Temporal lobe (tissue), 1 donor: ENCODE measurements around the gene RHOJ. TPM values are rescaled to one million over a fixed set of nuclear protein-coding genes. Genes with fewer than 3 reads are reported as not detected.

ENCODE experiments used
- total RNA-seq: library from RNA; depleted of rRNA; stranded (reverse); fragments of >200 nt; gene quantifications from one replicate; pipeline ENCODE4 v1.2.3, GENCODE V29; 2014

The RHOJ gene
- total RNA-seq, 1 donor from 2014 or later: 5.9 TPM

Other genes with a start within 250 kb of the RHOJ start
- 20.9 TPM for gene KCNH5, start 159.0 kb upstream of the RHOJ start, total RNA-seq
- not detected for gene GPHB5, start 114.5 kb downstream of the RHOJ start, total RNA-seq